NB4 (cell line): ENCODE data around the gene KAT6B.

ENCODE experiments used
- MYC ChIP-seq: IDR thresholded peaks from 2 replicates; pipeline ENCODE4 v1.6.1; 2011; ENCODE audit warnings: low read depth, low read length
- POLR2A ChIP-seq: IDR thresholded peaks from 2 replicates; pipeline ENCODE4 v1.6.1; 2011; ENCODE audit warnings: mild to moderate bottlenecking; ENCODE audit not compliant: insufficient read length; ENCODE audit errors: extremely low read depth
- TF ChIP-seq, protein P1 (sequence below): IDR thresholded peaks from one replicate; pipeline ENCODE4 v1.5.1; 2012; ENCODE audit warnings: low read depth, low read length
- TF ChIP-seq, protein P2 (sequence below): IDR thresholded peaks from 2 replicates; pipeline ENCODE4 v1.6.1; 2011; ENCODE audit warnings: low read depth, low read length

DNA sequence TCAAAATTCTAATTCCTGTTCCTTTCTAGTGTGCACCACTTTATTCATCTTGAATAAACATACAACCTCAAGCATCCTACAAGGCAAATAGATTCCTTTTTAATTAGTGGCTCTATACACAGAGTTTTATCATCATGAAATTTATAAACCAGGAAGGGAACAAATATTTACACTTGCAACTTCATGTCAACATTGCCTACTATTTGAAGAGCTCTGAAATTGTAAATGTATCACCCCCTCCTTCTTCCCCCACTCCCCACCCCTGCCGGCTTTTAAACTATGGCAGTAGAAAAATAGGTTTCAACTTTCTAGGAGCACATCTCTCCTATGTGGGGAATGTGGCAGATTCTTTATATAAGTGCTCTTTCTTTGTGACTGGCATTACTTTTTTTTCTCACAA, 49.6 kb downstream of the KAT6B start:
- TF ChIP-seq, protein P1, sequence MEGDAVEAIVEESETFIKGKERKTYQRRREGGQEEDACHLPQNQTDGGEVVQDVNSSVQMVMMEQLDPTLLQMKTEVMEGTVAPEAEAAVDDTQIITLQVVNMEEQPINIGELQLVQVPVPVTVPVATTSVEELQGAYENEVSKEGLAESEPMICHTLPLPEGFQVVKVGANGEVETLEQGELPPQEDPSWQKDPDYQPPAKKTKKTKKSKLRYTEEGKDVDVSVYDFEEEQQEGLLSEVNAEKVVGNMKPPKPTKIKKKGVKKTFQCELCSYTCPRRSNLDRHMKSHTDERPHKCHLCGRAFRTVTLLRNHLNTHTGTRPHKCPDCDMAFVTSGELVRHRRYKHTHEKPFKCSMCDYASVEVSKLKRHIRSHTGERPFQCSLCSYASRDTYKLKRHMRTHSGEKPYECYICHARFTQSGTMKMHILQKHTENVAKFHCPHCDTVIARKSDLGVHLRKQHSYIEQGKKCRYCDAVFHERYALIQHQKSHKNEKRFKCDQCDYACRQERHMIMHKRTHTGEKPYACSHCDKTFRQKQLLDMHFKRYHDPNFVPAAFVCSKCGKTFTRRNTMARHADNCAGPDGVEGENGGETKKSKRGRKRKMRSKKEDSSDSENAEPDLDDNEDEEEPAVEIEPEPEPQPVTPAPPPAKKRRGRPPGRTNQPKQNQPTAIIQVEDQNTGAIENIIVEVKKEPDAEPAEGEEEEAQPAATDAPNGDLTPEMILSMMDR = no peak
- TF ChIP-seq POLR2A (no peak), MYC (no peak)
- TF ChIP-seq, protein P2, sequence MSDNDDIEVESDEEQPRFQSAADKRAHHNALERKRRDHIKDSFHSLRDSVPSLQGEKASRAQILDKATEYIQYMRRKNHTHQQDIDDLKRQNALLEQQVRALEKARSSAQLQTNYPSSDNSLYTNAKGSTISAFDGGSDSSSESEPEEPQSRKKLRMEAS = no peak
